AG04449 (cell line): ENCODE data around the gene ZNF521.

ENCODE experiments used
- CTCF ChIA-PET: fragments of 350-600 bp; formaldehyde crosslinking; extraction: SDS; loops from one replicate; lab custom pipeline; 2021; ENCODE audit warnings: antibody characterized with exemption; lab: Yijun Ruan, JAX
- POLR2A ChIA-PET: fragments of 400-600, 350-600 bp; formaldehyde crosslinking; extraction: SDS; loops from one replicate; lab custom pipeline; 2020; ENCODE audit warnings: antibody characterized with exemption, inconsistent platforms; lab: Yijun Ruan, JAX
- DNase-seq: peaks from one replicate; pipeline ENCODE4 v3.0.0-alpha.2; 2010; ENCODE audit warnings: low read depth, low spot score
- H3K4me3 ChIP-seq: 2 replicates; pipeline ENCODE4 v1.5.1; 2011; ENCODE audit warnings: low read depth, mild to moderate bottlenecking, control low read depth, low read length
- CTCF ChIP-seq: IDR thresholded peaks from one replicate; pipeline ENCODE4 v1.5.1; 2011; ENCODE audit warnings: mild to moderate bottlenecking, moderate library complexity, low read length, control low read depth, inconsistent platforms; ENCODE audit not compliant: insufficient read depth; ENCODE audit errors: missing control alignments

The ZNF521 gene

GRCh38 chr18:25097569-25098056 is 254.4 kb downstream of the ZNF521 start:
- ChIA-PET POLR2A (no interaction called here), CTCF (no interaction called here)
- no peak overlapping the region for H3K4me3 ChIP-seq
- TF ChIP-seq CTCF, result no peak
- DNase-seq, result no peak

GRCh38 chr18:25097057-25097456 is 254.9 kb downstream of the ZNF521 start:
- TF ChIP-seq CTCF, result no peak
- H3K4me3 ChIP-seq, result no peak overlapping the region
- no peak for DNase-seq
- CTCF ChIA-PET, result no interaction called here
- POLR2A ChIA-PET, result no interaction called here

GRCh38 chr18:25093141-25093540 is 258.8 kb downstream of the ZNF521 start:
- ChIA-PET CTCF (no interaction called here), POLR2A (no interaction called here)

GRCh38 chr18:25089470-25089869 is 262.5 kb downstream of the ZNF521 start:
- ChIA-PET POLR2A (no interaction called here), CTCF (no interaction called here)
- H3K4me3 ChIP-seq, result no peak overlapping the region
- no peak for TF ChIP-seq CTCF
- DNase-seq, result no peak

More at GRCh38 chr18:25093141-25093540, 258.8 kb downstream of the ZNF521 start:
- no peak for TF ChIP-seq CTCF
- H3K4me3 ChIP-seq, result no peak overlapping the region
- DNase-seq, result no peak

- DNase-seq, result no peak
- TF ChIP-seq CTCF, result no peak
- no peak overlapping the region for H3K4me3 ChIP-seq
- CTCF ChIA-PET, result no interaction called here
- POLR2A ChIA-PET, result no interaction called here
These were observed 265.1 kb downstream of the ZNF521 start for GRCh38 chr18:25086876-25087275.

- no peak for TF ChIP-seq CTCF
- no peak for DNase-seq
- H3K4me3 ChIP-seq, result no peak overlapping the region
- POLR2A ChIA-PET, result no interaction called here
- CTCF ChIA-PET, result no interaction called here
These were observed 271.0 kb downstream of the ZNF521 start for GRCh38 chr18:25081001-25081400.
